H1 (cell line): ENCODE results near the gene BTK.

Experiments used
- BACH1 ChIP-seq: IDR thresholded peaks from 2 replicates; pipeline ENCODE4 v1.6.1; 2012; ENCODE audit warnings: low read length, improper control_type of control experiment
- POLR2A ChIP-seq, 2 experiments: IDR thresholded peaks; 1 replicate in 1 of 2; 2 replicates in 1 of 2; pipeline ENCODE4 v1.6.1; 2011; ENCODE audit warnings: low read depth in 2 of 2, low read length in 2 of 2, mild to moderate bottlenecking in 2 of 2; ENCODE audit errors: control extremely low read depth in 1 of 2
- RAD21 ChIP-seq, 2 experiments: IDR thresholded peaks in 1 of 2; conservative IDR thresholded peaks in 1 of 2; 2 replicates each; pipeline ENCODE4 v1.6.1; 2011; ENCODE audit warnings: low read depth in 2 of 2, low read length in 2 of 2, improper control_type of control experiment in 1 of 2, inconsistent platforms in 1 of 2, mild to moderate bottlenecking in 1 of 2, moderate library complexity in 1 of 2
- RFX5 ChIP-seq: IDR thresholded peaks from 2 replicates; pipeline ENCODE4 v1.6.1; 2011; ENCODE audit warnings: low read depth, low read length, improper control_type of control experiment, borderline replicate concordance
- SUZ12 ChIP-seq: fragments of 200-600 bp; sonication (generic); IDR thresholded peaks from 2 replicates; pipeline ENCODE4 v1.6.1; 2012; ENCODE audit warnings: mild to moderate bottlenecking, inconsistent platforms, low read length, moderate library complexity, mixed read lengths
- TAF1 ChIP-seq: IDR thresholded peaks from 2 replicates; pipeline ENCODE4 v1.6.1; 2011; ENCODE audit warnings: mild to moderate bottlenecking, low read depth, low read length
- TBP ChIP-seq: IDR thresholded peaks from 2 replicates; pipeline ENCODE4 v1.6.1; 2011; ENCODE audit warnings: low read depth, low read length, improper control_type of control experiment
- TF ChIP-seq, protein P1 (sequence below), 3 experiments: IDR thresholded peaks; 1 replicate in 2 of 3; 2 replicates in 1 of 3; pipeline versions ENCODE4 v1.5.1 to v1.6.1; 2011; ENCODE audit warnings: low read length in 3 of 3, mild to moderate bottlenecking in 3 of 3, inconsistent platforms in 2 of 3, low read depth in 1 of 3, moderate library complexity in 1 of 3; ENCODE audit not compliant: insufficient read depth in 1 of 3; ENCODE audit errors: control extremely low read depth in 1 of 3
- TF ChIP-seq, protein P2 (sequence below): IDR thresholded peaks from 2 replicates; pipeline ENCODE4 v1.6.1; 2012; ENCODE audit warnings: inconsistent platforms
- TF ChIP-seq, protein P3 (sequence below): IDR thresholded peaks from 2 replicates; pipeline ENCODE4 v1.6.1; 2012; ENCODE audit warnings: inconsistent platforms
- TF ChIP-seq, protein P4 (sequence below): IDR thresholded peaks from 2 replicates; pipeline ENCODE4 v1.6.1; 2012; ENCODE audit warnings: low read length, inconsistent platforms

DNA sequence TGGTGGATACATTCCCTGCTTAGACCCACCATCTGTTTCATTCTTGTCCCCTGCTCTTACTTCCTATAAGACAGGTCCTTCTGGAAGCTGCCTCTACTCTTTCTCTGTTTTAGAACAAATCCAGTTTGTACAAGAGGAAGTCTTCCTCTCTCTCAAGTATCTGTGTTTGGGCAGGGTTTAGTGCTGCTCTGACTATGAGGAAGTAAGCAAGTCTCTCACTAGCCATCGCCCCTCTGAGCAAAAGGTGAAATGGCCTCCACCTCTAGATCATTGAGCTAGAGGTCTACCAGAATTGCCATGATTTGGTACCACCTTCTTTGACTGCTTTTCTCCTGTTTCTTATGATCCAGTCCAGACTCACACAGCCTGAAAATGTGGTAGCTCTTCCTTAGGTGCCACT lies 8.4 kb downstream of the BTK start:
- TF ChIP-seq, protein P1, sequence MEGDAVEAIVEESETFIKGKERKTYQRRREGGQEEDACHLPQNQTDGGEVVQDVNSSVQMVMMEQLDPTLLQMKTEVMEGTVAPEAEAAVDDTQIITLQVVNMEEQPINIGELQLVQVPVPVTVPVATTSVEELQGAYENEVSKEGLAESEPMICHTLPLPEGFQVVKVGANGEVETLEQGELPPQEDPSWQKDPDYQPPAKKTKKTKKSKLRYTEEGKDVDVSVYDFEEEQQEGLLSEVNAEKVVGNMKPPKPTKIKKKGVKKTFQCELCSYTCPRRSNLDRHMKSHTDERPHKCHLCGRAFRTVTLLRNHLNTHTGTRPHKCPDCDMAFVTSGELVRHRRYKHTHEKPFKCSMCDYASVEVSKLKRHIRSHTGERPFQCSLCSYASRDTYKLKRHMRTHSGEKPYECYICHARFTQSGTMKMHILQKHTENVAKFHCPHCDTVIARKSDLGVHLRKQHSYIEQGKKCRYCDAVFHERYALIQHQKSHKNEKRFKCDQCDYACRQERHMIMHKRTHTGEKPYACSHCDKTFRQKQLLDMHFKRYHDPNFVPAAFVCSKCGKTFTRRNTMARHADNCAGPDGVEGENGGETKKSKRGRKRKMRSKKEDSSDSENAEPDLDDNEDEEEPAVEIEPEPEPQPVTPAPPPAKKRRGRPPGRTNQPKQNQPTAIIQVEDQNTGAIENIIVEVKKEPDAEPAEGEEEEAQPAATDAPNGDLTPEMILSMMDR (IDR thresholded peaks at IDR 0.05; ENCODE audit: control extremely low read depth in 1 of 3, insufficient read depth in 1 of 3, low read depth in 1 of 3, low read length in 3 of 3) = no peak
- TF ChIP-seq RFX5 = no peak
- TF ChIP-seq POLR2A (IDR thresholded peaks at IDR 0.05; ENCODE audit: control extremely low read depth in 1 of 2, low read depth in 2 of 2, low read length in 2 of 2) = no peak
- TF ChIP-seq, protein P2, sequence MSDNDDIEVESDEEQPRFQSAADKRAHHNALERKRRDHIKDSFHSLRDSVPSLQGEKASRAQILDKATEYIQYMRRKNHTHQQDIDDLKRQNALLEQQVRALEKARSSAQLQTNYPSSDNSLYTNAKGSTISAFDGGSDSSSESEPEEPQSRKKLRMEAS = no peak
- TF ChIP-seq TBP = no peak
- TF ChIP-seq BACH1 = no peak
- no peak for TF ChIP-seq TAF1
- TF ChIP-seq, protein P3, sequence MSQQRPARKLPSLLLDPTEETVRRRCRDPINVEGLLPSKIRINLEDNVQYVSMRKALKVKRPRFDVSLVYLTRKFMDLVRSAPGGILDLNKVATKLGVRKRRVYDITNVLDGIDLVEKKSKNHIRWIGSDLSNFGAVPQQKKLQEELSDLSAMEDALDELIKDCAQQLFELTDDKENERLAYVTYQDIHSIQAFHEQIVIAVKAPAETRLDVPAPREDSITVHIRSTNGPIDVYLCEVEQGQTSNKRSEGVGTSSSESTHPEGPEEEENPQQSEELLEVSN = no peak
- TF ChIP-seq, protein P4, sequence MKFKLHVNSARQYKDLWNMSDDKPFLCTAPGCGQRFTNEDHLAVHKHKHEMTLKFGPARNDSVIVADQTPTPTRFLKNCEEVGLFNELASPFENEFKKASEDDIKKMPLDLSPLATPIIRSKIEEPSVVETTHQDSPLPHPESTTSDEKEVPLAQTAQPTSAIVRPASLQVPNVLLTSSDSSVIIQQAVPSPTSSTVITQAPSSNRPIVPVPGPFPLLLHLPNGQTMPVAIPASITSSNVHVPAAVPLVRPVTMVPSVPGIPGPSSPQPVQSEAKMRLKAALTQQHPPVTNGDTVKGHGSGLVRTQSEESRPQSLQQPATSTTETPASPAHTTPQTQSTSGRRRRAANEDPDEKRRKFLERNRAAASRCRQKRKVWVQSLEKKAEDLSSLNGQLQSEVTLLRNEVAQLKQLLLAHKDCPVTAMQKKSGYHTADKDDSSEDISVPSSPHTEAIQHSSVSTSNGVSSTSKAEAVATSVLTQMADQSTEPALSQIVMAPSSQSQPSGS = no peak
- TF ChIP-seq RAD21 (IDR thresholded peaks at IDR 0.05 in 1 of 2, conservative IDR thresholded peaks at IDR 0.05 in 1 of 2; ENCODE audit: low read depth in 2 of 2, low read length in 2 of 2) = no peak
- TF ChIP-seq SUZ12 = no peak
